AG10803 (cell line): Measurements from ENCODE around the gene TMEM233.
A peak's percentile ranks its signal among the peaks of the same experiment; 100 is the strongest.

ENCODE experiments used
- DNase-seq: peaks from one replicate; pipeline ENCODE4 v3.0.0; 2010; ENCODE audit warnings: low read depth
- H3K4me3 ChIP-seq: 2 replicates; pipeline ENCODE4 v1.5.1; 2011; ENCODE audit warnings: mild to moderate bottlenecking, low read length, control low read depth
- TF ChIP-seq, protein P1 (sequence below): conservative IDR thresholded peaks from 2 replicates; pipeline ENCODE4 v1.5.1; 2011; ENCODE audit warnings: mild to moderate bottlenecking, low read length, control low read depth, inconsistent platforms

TMEM233 gene

DNA sequence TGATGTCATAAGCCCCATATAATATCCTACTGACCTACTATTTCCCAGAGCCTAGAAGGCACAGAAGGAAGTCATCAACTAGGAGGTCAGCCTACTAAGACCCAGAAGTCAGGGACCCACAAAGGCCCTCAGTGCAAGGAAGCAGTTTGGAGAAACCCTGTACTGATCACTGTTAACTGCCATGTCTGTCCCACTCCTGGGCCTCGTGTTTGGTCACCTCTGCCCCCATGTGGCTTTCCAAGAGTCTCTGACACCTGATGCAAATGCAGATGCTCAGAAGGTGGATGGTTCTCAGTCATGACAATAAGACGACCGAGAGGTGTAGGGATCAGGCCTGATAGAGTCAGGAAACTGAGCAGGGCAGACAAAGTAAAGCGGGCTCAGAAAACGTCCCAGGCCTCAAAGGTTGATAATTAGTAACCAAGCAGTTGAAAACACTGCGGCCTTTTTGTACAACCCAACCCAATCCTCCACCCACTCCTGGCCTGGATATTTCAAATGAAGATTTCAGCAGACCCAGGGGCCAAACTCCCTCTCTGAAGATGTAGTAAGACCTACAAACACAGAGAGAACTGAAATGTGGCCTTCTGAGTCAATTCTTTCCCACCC lies 97.7 kb downstream of the TMEM233 start:
- no peak overlapping the region for H3K4me3 ChIP-seq
- DNase-seq, result no peak
- TF ChIP-seq, protein P1, sequence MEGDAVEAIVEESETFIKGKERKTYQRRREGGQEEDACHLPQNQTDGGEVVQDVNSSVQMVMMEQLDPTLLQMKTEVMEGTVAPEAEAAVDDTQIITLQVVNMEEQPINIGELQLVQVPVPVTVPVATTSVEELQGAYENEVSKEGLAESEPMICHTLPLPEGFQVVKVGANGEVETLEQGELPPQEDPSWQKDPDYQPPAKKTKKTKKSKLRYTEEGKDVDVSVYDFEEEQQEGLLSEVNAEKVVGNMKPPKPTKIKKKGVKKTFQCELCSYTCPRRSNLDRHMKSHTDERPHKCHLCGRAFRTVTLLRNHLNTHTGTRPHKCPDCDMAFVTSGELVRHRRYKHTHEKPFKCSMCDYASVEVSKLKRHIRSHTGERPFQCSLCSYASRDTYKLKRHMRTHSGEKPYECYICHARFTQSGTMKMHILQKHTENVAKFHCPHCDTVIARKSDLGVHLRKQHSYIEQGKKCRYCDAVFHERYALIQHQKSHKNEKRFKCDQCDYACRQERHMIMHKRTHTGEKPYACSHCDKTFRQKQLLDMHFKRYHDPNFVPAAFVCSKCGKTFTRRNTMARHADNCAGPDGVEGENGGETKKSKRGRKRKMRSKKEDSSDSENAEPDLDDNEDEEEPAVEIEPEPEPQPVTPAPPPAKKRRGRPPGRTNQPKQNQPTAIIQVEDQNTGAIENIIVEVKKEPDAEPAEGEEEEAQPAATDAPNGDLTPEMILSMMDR, result no peak

DNA sequence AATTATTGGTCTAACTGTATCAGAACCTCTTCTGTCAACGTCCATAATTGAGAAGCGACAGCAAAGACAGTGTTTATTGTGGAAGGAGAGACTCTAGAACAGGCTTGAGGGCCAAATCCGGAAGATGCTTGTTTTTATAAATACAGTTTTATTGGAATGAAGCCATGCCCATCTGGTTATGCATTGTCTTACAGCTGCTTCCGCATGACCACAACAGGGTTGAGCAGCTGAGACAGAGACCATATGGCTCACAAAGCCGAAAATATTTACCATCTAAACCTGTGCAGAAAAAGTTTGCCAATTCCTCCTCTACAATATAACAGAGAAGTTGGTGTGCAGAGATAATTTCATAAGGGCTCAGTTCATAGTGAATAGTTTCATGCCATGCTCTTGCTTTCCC lies 98.8 kb downstream of the TMEM233 start:
- no peak overlapping the region for H3K4me3 ChIP-seq
- TF ChIP-seq, protein P1, result no peak
- peak; percentile 43 for DNase-seq
